ENCODE measurements around the gene ICAM1. TPM values are rescaled to one million over a fixed set of nuclear protein-coding genes. Genes with fewer than 3 reads are reported as not detected.
A peak's percentile ranks its signal among the peaks of the same experiment; 100 is the strongest.

The ICAM1 gene
- total RNA-seq, 2 experiments from 2014 or later, result 35.5 to 37.2 TPM

GRCh38 chr19:10327793-10328192 is 56.9 kb downstream of the ICAM1 start:
- DNase-seq (no peak), ATAC-seq (no peak)
- Mint-ChIP-seq H3K36me3 (ENCODE audit: low read depth) (peaks cover 43% of the 10 kb centered on the region), H3K4me3 (no peak overlapping the region), H3K27me3 (no peaks in the 10 kb centered on the region), H3K9me3 (no peaks in the 10 kb centered on the region), H3K4me1 (ENCODE audit: low read depth) (peaks cover 14% of the 10 kb centered on the region), H3K27ac (no peak overlapping the region)
- intact Hi-C loops (cut with micrococcal nuclease), result no loop called here
- CTCF ChIA-PET, result interaction anchor here (0.9 kb wide), 1 partner anchor 64 kb away, joined by 3 read pairs; no protein-coding TSS in a partner anchor
- TF ChIP-seq CTCF (IDR thresholded peaks at IDR 0.05), result no peak
- POLR2A ChIA-PET, result interaction anchor here (0.7 to 1.0 kb wide), 2 partner anchors 13 to 40 kb away, joined by 3 read pairs; partner anchors contain the start of gene FDX2

GRCh38 chr19:10328558-10329429 is 57.9 kb downstream of the ICAM1 start:
- Mint-ChIP-seq H3K4me1 (ENCODE audit: low read depth) (peaks cover 19% of the 10 kb centered on the region), H3K27ac (no peak overlapping the region), H3K9me3 (no peaks in the 10 kb centered on the region), H3K4me3 (no peak overlapping the region), H3K36me3 (ENCODE audit: low read depth) (peaks cover 47% of the 10 kb centered on the region), H3K27me3 (no peaks in the 10 kb centered on the region)
- ATAC-seq (no peak), DNase-seq (no peak)
- POLR2A ChIA-PET, result interaction anchor here (2.2 to 3.2 kb wide), 2 partner anchors 8 to 37 kb away, joined by 4 to 17 read pairs; no protein-coding TSS in a partner anchor
- intact Hi-C loops (cut with micrococcal nuclease), result no loop called here
- TF ChIP-seq CTCF (IDR thresholded peaks at IDR 0.05), result no peak
- CTCF ChIA-PET, result interaction anchor here (1.7 kb wide), 1 partner anchor 60 kb away, joined by 10 read pairs; no protein-coding TSS in a partner anchor

GRCh38 chr19:10329555-10329954 is 58.6 kb downstream of the ICAM1 start:
- Mint-ChIP-seq H3K27me3 (no peaks in the 10 kb centered on the region), H3K9me3 (no peaks in the 10 kb centered on the region), H3K36me3 (ENCODE audit: low read depth) (peaks cover 49% of the 10 kb centered on the region), H3K27ac (no peak overlapping the region), H3K4me3 (no peak overlapping the region), H3K4me1 (ENCODE audit: low read depth) (peaks cover 25% of the 10 kb centered on the region)
- ChIA-PET POLR2A (interaction anchor here (0.6 to 3.2 kb wide), 9 partner anchors 8 to 71 kb away, joined by 3 to 17 read pairs (median 4); partner anchors contain the start of genes FDX2 and TYK2), CTCF (interaction anchor here (1.7 kb wide), 1 partner anchor 60 kb away, joined by 10 read pairs; no protein-coding TSS in a partner anchor)
- ATAC-seq (no peak), DNase-seq (no peak)
- TF ChIP-seq CTCF (IDR thresholded peaks at IDR 0.05), result no peak
- intact Hi-C loops (cut with micrococcal nuclease), result no loop called here

GRCh38 chr19:10332158-10332964 is 61.4 kb downstream of the ICAM1 start:
- no peak for TF ChIP-seq CTCF (IDR thresholded peaks at IDR 0.05)
- peaks cover 54% of the 10 kb centered on the region for H3K36me3 Mint-ChIP-seq (ENCODE audit: low read depth)
- H3K27ac Mint-ChIP-seq, result peak overlapping the region; percentile 98
- intact Hi-C loops (cut with micrococcal nuclease), result loop anchor here (10.0 kb wide), 1 partner anchor 52 kb away; the partner anchor contains the start of gene TYK2
- DNase-seq (no peak), ATAC-seq (no peak)
- H3K4me1 Mint-ChIP-seq (ENCODE audit: low read depth), result peaks cover 37% of the 10 kb centered on the region
- ChIA-PET CTCF (interaction anchor here (1.0 to 2.4 kb wide), 4 partner anchors 56 to 64 kb away, joined by 3 to 9 read pairs (median 5); partner anchors contain the start of gene ICAM1), POLR2A (interaction anchor here (1.0 to 3.5 kb wide), 13 partner anchors 9 to 224 kb away, joined by 3 to 30 read pairs (median 4); partner anchors contain the start of genes FDX2, ICAM1, ICAM5 and TYK2)
- no peaks in the 10 kb centered on the region for H3K9me3 Mint-ChIP-seq
- H3K4me3 Mint-ChIP-seq, result peak overlapping the region; percentile 97
- no peaks in the 10 kb centered on the region for H3K27me3 Mint-ChIP-seq
